ENCODE data around the gene FSTL5.

Gene FSTL5

GRCh38 chr4:162151386-162151785 lies 12.4 kb downstream of the FSTL5 start:
- Histone ChIP-seq H3K9ac (ENCODE audit: low read length) (no peak overlapping the region), H3K4me2 (ENCODE audit: low read depth, low read length, poor library complexity, severe bottlenecking) (no peak overlapping the region), H4K20me1 (ENCODE audit: low read depth, low read length) (no peaks in the 10 kb centered on the region), H3K27ac (ENCODE audit: low read depth, low read length) (no peak overlapping the region), H3K27me3 (ENCODE audit: low read length) (no peaks in the 10 kb centered on the region), H3K9me2 (replicated peaks; ENCODE audit: insufficient read depth, low read length) (no peaks in the 10 kb centered on the region), H3K4me3 (ENCODE audit: insufficient read depth, low read length, poor library complexity, severe bottlenecking) (no peak overlapping the region), H2AFZ (ENCODE audit: low read depth, low read length, severe bottlenecking) (no peak overlapping the region), H3K9me3 (ENCODE audit: insufficient read depth, low read length) (no peaks in the 10 kb centered on the region), H3K79me2 (ENCODE audit: insufficient read depth, low read length) (no peaks in the 10 kb centered on the region), H3K36me3 (ENCODE audit: low read length) (no peaks in the 10 kb centered on the region), H3F3A (ENCODE audit: insufficient read depth) (no peaks in the 10 kb centered on the region)
- TF ChIP-seq CTCF (IDR thresholded peaks at IDR 0.05; ENCODE audit: insufficient read depth, low read length, poor library complexity, severe bottlenecking) = no peak
- no peak for TF ChIP-seq EZH2phosphoT487 (conservative IDR thresholded peaks at IDR 0.05; ENCODE audit: low read length)

- Histone ChIP-seq H4K20me1 (ENCODE audit: low read depth, low read length) (no peaks in the 10 kb centered on the region), H3K27ac (ENCODE audit: low read depth, low read length) (no peak overlapping the region), H2AFZ (ENCODE audit: low read depth, low read length, severe bottlenecking) (no peak overlapping the region), H3K9me3 (ENCODE audit: insufficient read depth, low read length) (no peaks in the 10 kb centered on the region), H3F3A (ENCODE audit: insufficient read depth) (no peaks in the 10 kb centered on the region), H3K79me2 (ENCODE audit: insufficient read depth, low read length) (no peaks in the 10 kb centered on the region), H3K4me3 (ENCODE audit: insufficient read depth, low read length, poor library complexity, severe bottlenecking) (no peak overlapping the region), H3K27me3 (ENCODE audit: low read length) (no peaks in the 10 kb centered on the region), H3K9ac (ENCODE audit: low read length) (no peak overlapping the region), H3K4me2 (ENCODE audit: low read depth, low read length, poor library complexity, severe bottlenecking) (no peak overlapping the region), H3K36me3 (ENCODE audit: low read length) (no peaks in the 10 kb centered on the region), H3K9me2 (replicated peaks; ENCODE audit: insufficient read depth, low read length) (no peaks in the 10 kb centered on the region)
- TF ChIP-seq EZH2phosphoT487 (conservative IDR thresholded peaks at IDR 0.05; ENCODE audit: low read length) (no peak), CTCF (IDR thresholded peaks at IDR 0.05; ENCODE audit: insufficient read depth, low read length, poor library complexity, severe bottlenecking) (no peak)
Observed at GRCh38 chr4:162149644-162150043, 14.2 kb downstream of the FSTL5 start.

GRCh38 chr4:162140051-162140683 lies 23.6 kb downstream of the FSTL5 start:
- Histone ChIP-seq H2AFZ (ENCODE audit: low read depth, low read length, severe bottlenecking) (no peak overlapping the region), H3F3A (ENCODE audit: insufficient read depth) (no peaks in the 10 kb centered on the region), H3K4me3 (ENCODE audit: insufficient read depth, low read length, poor library complexity, severe bottlenecking) (no peak overlapping the region), H3K9ac (ENCODE audit: low read length) (no peak overlapping the region), H3K4me2 (ENCODE audit: low read depth, low read length, poor library complexity, severe bottlenecking) (no peak overlapping the region), H3K27me3 (ENCODE audit: low read length) (no peaks in the 10 kb centered on the region), H3K36me3 (ENCODE audit: low read length) (no peaks in the 10 kb centered on the region), H3K27ac (ENCODE audit: low read depth, low read length) (no peak overlapping the region), H3K9me2 (replicated peaks; ENCODE audit: insufficient read depth, low read length) (no peaks in the 10 kb centered on the region; the same call in 1 of the 2 replicates), H3K9me3 (ENCODE audit: insufficient read depth, low read length) (no peaks in the 10 kb centered on the region), H4K20me1 (ENCODE audit: low read depth, low read length) (no peaks in the 10 kb centered on the region), H3K79me2 (ENCODE audit: insufficient read depth, low read length) (no peaks in the 10 kb centered on the region)
- TF ChIP-seq CTCF (IDR thresholded peaks at IDR 0.05; ENCODE audit: insufficient read depth, low read length, poor library complexity, severe bottlenecking) (no peak), EZH2phosphoT487 (conservative IDR thresholded peaks at IDR 0.05; ENCODE audit: low read length) (no peak)

Data from SU-DHL-6 (cell line).